ENCODE results near the gene MRTFB.

The MRTFB gene

DNA sequence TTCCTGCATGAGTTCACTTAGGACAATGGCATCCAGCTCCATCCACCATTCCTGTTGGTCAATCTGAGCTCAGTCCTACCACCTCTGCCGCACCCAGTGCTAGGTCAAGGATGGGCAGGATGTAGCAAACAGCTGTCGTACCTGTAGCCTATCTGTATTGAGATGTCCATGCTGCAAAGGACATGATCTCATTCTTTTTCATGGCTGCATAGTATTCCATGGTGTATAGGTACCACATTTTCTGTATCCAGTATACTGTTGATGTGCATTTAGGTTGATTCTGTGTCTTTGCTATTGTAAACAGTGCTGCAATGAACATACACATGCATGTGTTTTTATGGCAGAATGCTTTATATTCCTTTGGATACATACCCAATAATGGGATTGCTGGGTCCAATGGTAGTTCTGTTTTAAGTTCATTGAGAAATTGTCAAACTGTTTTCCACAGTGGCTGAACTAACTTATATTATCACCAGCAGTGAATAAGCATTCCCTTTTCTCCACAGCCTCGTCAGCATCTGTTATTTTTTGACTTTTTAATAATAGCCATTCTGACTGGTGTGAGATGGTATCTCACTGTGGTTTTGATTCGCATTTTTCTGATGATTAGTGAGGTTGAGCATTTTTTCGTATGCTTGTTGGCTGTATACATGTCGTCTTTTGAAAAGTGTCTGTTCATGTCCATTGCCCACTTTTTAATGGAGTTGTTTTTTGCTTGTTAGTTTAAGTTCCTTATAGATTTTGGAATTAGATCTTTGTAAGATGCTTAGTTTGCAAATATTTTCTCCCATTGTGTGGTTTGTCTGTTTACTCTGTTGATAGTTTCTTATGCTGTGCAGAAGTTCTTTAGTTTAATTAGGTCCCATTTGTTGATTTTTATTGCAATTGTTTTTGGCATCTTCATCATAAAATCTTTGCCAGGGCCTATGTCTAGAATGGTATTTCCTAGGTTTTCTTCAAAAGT, 7.2 kb upstream of the MRTFB start:
- no peak for DNase-seq

DNA sequence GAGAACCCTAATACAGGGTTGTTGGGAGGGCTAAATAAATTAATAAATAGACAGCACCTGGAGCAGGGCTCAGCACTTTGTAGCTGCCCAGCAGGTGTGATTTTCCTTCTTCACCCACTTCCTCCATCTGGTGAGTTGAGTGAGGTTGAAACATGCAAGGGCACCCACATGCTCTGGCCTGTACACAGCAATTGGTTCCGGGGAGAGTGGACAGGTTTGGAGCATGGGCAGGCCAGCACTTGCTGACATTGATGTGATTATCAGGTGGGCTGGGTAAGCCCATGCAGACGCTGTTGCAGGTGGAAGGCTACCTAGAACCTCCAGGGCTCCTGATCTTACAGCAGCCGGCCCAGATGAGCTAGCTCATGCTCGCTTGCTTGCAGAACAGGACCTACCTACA, 1.3 kb upstream of the MRTFB start:
- no peak for DNase-seq

DNA sequence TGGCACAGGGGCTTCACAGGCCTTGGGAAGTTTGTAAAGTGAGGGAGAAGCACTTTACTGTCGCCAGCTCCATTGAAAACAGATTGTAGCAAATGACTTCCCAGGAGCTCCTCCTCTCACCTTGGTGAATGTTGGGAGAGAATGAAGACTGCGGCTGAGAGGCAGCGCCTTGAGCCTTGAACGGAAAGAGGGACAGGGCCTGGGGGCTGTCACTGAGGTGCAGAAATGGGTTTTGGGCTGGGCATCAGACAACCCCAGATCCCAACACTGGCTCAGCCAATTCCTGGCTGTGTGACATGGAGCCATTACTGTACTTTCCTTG, 603 bp upstream of the MRTFB start:
- no peak for DNase-seq

GRCh38 chr16:14071576-14072271, 605 bp downstream of the MRTFB start:
- no peak for DNase-seq

GRCh38 chr16:14072360-14072759, 1.2 kb downstream of the MRTFB start:
- no peak for DNase-seq

DNA sequence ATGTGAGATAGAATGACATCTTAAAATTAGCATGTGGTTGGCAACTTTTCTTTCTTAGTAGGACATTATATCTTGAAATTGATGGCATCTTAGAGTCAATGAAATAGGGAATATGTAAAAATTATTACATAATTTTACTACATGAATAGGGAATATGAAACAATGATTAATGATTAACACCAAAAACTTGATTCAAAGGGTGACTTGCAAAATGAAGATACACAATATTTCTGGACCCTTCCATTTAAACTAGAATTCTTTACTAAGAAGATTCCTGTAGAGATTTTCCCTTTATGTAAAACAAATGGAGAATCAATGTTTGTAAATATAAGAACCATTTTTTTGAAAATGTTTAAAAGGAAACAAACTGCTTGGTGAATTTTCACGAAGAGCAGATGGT, 3.4 kb downstream of the MRTFB start:
- DNase-seq = no peak

DNA sequence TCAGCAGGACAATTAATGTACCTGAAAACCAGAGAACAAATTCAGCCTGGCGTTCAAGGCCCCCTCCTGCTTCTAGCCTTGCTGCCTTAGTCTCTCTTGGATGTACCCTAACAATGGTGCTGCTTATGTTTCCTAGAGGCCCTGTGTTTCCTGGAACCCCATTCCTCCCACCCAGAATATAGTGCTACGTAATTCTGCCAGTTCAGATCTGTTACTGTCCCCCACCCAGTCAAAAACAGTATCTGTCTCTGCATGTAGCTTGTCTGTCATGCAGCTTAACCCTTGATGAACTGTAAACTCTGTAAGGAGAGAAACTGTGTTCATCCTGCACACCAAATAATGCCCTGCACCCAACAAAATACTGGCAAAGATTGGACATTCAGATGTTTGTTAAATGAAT, 6.8 kb downstream of the MRTFB start:
- DNase-seq = no peak

- no peak for DNase-seq
Observed at GRCh38 chr16:14086477-14086876, 15.4 kb downstream of the MRTFB start.

- no peak for DNase-seq
Observed at GRCh38 chr16:14087181-14087580, 16.1 kb downstream of the MRTFB start.

DNA sequence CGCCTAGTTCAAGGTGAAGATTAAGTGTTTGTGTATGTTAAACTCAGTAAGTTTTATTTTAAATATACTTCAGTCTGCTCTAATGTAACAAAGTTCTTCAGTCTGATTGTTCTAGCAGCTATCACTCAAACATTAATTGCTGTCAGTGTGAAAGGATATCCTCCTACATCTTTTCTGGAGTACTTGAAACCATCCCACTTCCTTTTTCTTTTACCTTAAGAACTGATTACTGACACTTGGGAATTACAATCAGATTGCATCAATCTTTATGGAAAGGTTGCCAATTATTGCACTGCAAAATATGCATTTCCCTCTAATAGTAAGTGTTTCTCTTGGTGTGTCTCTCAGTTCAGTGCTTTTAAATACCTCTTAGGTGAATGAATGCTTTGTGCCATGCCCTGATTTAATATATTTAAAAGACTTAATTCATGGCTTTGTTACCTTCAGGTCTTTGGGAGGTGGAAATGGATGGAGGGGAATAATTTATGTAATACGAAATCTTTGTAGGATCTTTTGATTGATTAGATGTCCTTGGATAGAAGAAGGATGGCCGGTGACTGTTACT, 16.6 kb downstream of the MRTFB start:
- DNase-seq = no peak

GRCh38 chr16:14088155-14088753, 17.1 kb downstream of the MRTFB start:
- DNase-seq = no peak

DNA sequence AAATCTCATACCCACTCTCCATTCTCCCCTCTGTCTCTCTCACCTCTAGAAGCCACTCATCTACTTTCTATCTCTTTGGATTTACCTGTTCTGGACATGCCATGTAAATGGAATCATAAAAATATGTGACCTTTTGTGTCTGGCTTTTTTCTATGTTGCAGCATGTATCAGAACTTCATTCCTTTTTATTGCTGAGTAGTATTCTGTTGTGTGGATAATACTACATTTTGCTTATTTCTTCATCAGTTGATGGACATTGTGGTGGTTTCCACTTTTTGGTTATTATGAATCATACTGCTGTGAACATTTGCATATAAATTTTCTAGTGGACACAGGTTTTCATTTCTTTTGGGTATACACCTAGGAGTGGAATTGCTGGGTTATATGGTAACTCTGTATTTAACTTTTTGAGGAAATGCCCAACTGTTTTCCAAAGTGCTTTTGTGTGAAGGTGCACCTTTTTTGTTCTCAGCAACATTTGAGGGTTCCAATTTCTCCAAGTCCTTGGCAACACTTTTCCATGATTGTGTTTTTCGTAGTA, 18.2 kb downstream of the MRTFB start:
- no peak for DNase-seq

- DNase-seq = no peak
Observed at GRCh38 chr16:14092561-14092960, 21.4 kb downstream of the MRTFB start.

GRCh38 chr16:14095883-14096551, 24.9 kb downstream of the MRTFB start:
- no peak for DNase-seq

DNA sequence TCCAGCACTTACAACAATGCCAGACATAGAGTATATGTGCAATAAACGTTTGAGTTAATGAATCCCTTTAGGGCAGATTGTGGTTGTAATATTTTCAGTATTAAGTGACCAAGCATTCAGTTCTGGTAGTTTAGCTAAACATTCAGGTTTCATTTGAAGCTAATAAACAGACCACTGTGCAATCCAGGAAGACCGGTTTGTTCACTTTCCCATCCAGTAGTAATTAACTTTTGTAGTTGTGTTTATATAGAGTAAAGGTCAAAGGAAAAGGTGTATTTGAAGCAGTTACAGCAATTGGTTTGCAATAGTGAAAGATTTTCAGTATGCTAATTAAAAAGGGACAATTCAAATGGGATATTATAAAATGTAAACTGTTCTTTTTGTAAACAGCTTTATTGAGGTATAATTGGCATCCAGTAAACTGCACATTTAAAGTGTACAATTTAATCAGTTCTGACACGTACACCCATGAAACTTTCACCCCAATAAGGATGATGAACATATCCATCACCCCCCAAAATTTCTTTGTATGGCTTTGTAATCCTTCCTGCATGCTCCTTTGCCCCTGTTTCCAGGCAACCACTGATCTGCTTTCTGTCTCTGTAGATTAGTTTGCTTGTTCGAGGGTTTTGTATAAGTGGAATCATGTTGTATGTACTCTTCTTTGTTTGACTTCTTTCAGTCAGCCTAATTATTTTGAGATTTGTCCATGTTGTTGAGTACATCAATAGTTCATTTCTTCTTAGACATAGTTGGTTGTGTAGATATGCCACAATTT, 26.3 kb downstream of the MRTFB start:
- no peak for DNase-seq

DNA sequence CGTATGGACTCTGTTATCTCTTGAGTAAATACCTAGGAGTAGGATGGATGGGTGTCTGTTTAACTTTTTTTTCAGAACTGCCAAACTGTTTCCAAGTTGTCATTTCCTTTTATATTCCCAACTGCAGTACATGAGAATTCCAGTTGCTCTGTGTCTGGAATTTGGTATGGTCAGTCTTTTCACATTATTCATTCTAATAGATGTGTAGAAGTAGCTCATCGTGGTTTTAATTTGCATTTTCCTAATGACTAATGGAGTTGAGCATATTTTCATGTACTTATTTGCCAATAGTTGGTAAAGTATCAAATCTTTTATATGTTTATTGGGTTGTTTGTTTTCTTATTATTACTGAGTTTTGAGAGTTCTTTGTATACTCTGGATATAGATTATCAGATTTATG, 27.0 kb downstream of the MRTFB start:
- DNase-seq = no peak

GRCh38 chr16:14100825-14101224, 29.7 kb downstream of the MRTFB start:
- DNase-seq = no peak

- DNase-seq = no peak
Observed at GRCh38 chr16:14101415-14101814, 30.3 kb downstream of the MRTFB start.

GRCh38 chr16:14102925-14103720, 32.0 kb downstream of the MRTFB start:
- DNase-seq = no peak

DNA sequence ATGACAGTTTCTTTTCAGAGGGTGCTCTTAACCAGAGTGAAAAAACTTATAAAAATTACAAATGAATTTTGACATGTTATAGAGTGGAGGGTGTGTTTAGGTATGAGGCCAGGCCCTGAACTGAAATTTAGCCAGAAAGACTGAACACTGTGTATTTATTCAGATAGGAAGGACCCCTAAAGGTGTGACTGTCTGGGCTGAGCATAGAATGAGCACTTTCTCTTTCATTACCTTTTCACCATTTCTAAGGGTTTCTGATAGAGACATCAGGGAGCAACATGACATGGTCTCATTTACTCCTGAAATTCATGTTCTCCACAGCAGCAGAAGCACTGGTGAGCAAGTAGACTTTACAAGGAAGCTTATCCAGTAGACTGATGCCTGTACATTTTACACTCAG, 32.9 kb downstream of the MRTFB start:
- DNase-seq = no peak

DNA sequence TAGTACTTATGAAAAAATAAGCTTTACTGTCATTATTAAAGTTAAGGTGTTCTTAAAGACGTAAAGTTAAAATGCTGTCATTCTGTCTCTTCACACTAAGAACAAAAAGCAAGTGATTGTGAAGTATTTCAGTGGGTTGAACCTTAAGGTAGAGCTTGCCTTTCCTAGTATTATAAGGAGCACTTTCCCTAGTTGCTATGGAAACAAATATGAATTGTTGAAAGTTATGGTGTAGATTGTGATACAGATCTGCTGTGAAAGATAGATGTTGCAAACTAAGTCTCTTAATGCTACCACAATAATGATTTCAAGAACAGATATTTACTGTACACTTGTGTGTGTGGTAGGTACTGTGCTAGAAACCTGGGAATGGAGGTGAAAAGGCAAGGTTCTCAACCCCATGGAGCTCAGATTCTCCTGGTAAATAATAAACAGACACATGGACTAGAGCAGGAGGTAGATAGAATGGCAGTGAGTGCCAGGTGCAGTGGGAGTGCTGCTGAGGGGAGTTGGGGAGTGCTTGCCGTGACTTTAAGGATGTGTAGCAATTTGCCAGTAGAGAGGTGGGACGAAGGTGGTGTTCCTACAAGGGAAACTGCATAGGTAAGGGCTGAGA, 34.7 kb downstream of the MRTFB start:
- no peak for DNase-seq

Measured in DMS 273 treated with DMSO at 0.1 percent for 48 hours (cell line).